HG03139 (cell line): ENCODE results near the gene MAN2A2.
"Not testable (repeated sequence)": the region's sequence is repeated elsewhere in the genome, so short reads cannot be mapped to it uniquely, and the experiment has no call there.

Source experiments
- ATAC-seq: cut with Tn5 transposase; IDR thresholded peaks from one replicate; pipeline ENCODE4 v1.9.1; 2021; ENCODE audit not compliant: unreplicated experiment

The MAN2A2 gene

GRCh38 chr15:90915808-90916440 is 12.8 kb downstream of the MAN2A2 start:
- ATAC-seq, result no peak

GRCh38 chr15:90916461-90916860 is 13.4 kb downstream of the MAN2A2 start:
- no peak for ATAC-seq

GRCh38 chr15:90917569-90917968 is 14.5 kb downstream of the MAN2A2 start:
- no peak for ATAC-seq

- ATAC-seq, result no peak
These were observed 15.1 kb downstream of the MAN2A2 start for GRCh38 chr15:90918034-90918788.

- ATAC-seq, result no peak
These were observed 15.7 kb downstream of the MAN2A2 start for GRCh38 chr15:90918835-90919234.

- ATAC-seq, result no peak
These were observed 18.8 kb downstream of the MAN2A2 start for GRCh38 chr15:90921887-90922286.

GRCh38 chr15:90922712-90923322 is 19.7 kb downstream of the MAN2A2 start:
- peak; percentile 51 for ATAC-seq

- ATAC-seq, result peak; percentile 72
These were observed 21.3 kb downstream of the MAN2A2 start for GRCh38 chr15:90924375-90924774.

GRCh38 chr15:90926766-90927165 is 23.7 kb downstream of the MAN2A2 start:
- ATAC-seq, result not testable (repeated sequence)

GRCh38 chr15:90928106-90928505 is 25.0 kb downstream of the MAN2A2 start:
- not testable (repeated sequence) for ATAC-seq

- no peak for ATAC-seq
These were observed 26.3 kb downstream of the MAN2A2 start for GRCh38 chr15:90929246-90930019.

- no peak for ATAC-seq
These were observed 27.9 kb downstream of the MAN2A2 start for GRCh38 chr15:90930861-90931574.

- no peak for ATAC-seq
These were observed 28.4 kb downstream of the MAN2A2 start for GRCh38 chr15:90931575-90931827.

- peak; percentile 43 for ATAC-seq
These were observed 28.9 kb downstream of the MAN2A2 start, which contains the start of gene HDDC3 for GRCh38 chr15:90931828-90932659. HDDC3 (minus strand) TSS chr15:90932549; CDS start chr15:90932540, 9 bp downstream.

- no peak for ATAC-seq
These were observed 29.5 kb downstream of the MAN2A2 start for GRCh38 chr15:90932660-90932991.

- ATAC-seq, result no peak
These were observed 30.2 kb downstream of the MAN2A2 start for GRCh38 chr15:90933301-90933700.

GRCh38 chr15:90934256-90934948 is 31.3 kb downstream of the MAN2A2 start:
- ATAC-seq, result peak; percentile 37

GRCh38 chr15:90934949-90935751 is 32.0 kb downstream of the MAN2A2 start, which contains the start of gene UNC45A:
UNC45A (plus strand) TSS chr15:90935285; CDS start chr15:90935325, 40 bp downstream.
- peak; percentile 57 for ATAC-seq

GRCh38 chr15:90936823-90937222 is 33.7 kb downstream of the MAN2A2 start:
- ATAC-seq, result no peak
